ENCODE measurements around the gene RASA3. TPM values are rescaled to one million over a fixed set of nuclear protein-coding genes. Genes with fewer than 3 reads are reported as not detected.

The RASA3 gene
- polyA plus RNA-seq, 3 donors, result 9.0 to 32.6 (median 16.6) TPM

DNA sequence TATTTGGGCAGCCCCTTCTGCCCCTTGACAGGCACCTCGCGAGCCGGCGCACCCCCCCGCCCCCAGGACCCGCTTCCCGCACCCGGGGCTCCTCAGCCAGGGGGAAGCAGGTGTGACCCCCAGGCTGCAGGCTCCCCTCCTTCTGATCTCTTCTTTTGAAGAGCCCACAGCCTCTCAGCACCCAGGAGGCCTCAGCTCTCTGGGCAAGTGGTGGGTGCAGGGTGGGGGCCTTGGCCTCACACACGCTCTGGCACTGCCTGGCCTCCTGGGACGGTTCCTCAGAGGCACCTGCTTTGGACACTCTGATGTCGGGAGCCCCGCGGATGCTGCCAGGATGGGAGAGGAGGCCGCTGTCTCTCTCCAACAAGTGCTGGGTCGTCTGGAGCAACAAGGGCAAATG is 157.0 kb downstream of the RASA3 start:
- Mint-ChIP-seq H3K27me3 (ENCODE audit: low read depth in 3 of 3) (peaks cover 0 to 3% (median 0%) of the 10 kb centered on the region in 3 donors), H3K9me3 (peaks cover 0 to 4% (median 0%) of the 10 kb centered on the region in 7 donors), H3K4me3 (no peak overlapping the region), H3K27ac (peak overlapping the region in 1 of 7 donors; percentile 46), H3K36me3 (peaks cover 59 to 76% of the 10 kb centered on the region in 2 donors), H3K4me1 (no peaks in the 10 kb centered on the region)
- intact Hi-C loops (cut with micrococcal nuclease), result no loop called here
- Histone ChIP-seq H3K4me3 (replicated peaks in 1 of 3; ENCODE audit: low read depth in 2 of 3, low read length in 3 of 3) (no peak overlapping the region), H3K36me3 (replicated peaks in 1 of 2; ENCODE audit: control insufficient read depth in 1 of 2, insufficient read depth in 2 of 2, low read length in 2 of 2) (peaks cover 57 to 61% of the 10 kb centered on the region in 2 donors), H3K79me2 (ENCODE audit: insufficient read depth, low read length) (no peaks in the 10 kb centered on the region), H3K9me3 (replicated peaks in 1 of 2; ENCODE audit: control insufficient read depth in 1 of 2, insufficient read depth in 1 of 2, low read length in 2 of 2) (no peaks in the 10 kb centered on the region), H3K27me3 (ENCODE audit: control insufficient read depth in 2 of 2, insufficient read depth in 2 of 2, low read length in 2 of 2) (no peaks in the 10 kb centered on the region), H4K20me1 (ENCODE audit: insufficient read depth, low read length) (peaks cover 23% of the 10 kb centered on the region), H2AFZ (ENCODE audit: insufficient read depth, low read depth, low read length, poor library complexity, severe bottlenecking) (no peak overlapping the region), H3K4me1 (ENCODE audit: control insufficient read depth in 1 of 2, insufficient read depth in 2 of 2, low read length in 2 of 2) (no peaks in the 10 kb centered on the region), H3K9ac (ENCODE audit: insufficient read depth, low read length, poor library complexity, severe bottlenecking) (no peak overlapping the region), H3K4me2 (replicated peaks; ENCODE audit: extremely low read depth, low read length, poor library complexity, severe bottlenecking) (no peak overlapping the region), H3K27ac (ENCODE audit: low read depth in 1 of 2, low read length in 2 of 2) (no peak overlapping the region)
- DNase-seq, result no peak
- TF ChIP-seq, protein P1, sequence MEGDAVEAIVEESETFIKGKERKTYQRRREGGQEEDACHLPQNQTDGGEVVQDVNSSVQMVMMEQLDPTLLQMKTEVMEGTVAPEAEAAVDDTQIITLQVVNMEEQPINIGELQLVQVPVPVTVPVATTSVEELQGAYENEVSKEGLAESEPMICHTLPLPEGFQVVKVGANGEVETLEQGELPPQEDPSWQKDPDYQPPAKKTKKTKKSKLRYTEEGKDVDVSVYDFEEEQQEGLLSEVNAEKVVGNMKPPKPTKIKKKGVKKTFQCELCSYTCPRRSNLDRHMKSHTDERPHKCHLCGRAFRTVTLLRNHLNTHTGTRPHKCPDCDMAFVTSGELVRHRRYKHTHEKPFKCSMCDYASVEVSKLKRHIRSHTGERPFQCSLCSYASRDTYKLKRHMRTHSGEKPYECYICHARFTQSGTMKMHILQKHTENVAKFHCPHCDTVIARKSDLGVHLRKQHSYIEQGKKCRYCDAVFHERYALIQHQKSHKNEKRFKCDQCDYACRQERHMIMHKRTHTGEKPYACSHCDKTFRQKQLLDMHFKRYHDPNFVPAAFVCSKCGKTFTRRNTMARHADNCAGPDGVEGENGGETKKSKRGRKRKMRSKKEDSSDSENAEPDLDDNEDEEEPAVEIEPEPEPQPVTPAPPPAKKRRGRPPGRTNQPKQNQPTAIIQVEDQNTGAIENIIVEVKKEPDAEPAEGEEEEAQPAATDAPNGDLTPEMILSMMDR (IDR thresholded peaks at IDR 0.05), result no peak
- 96% methylated on average over 12 of the region's 15 CpGs for WGBS (ENCODE audit: insufficient coverage)

DNA sequence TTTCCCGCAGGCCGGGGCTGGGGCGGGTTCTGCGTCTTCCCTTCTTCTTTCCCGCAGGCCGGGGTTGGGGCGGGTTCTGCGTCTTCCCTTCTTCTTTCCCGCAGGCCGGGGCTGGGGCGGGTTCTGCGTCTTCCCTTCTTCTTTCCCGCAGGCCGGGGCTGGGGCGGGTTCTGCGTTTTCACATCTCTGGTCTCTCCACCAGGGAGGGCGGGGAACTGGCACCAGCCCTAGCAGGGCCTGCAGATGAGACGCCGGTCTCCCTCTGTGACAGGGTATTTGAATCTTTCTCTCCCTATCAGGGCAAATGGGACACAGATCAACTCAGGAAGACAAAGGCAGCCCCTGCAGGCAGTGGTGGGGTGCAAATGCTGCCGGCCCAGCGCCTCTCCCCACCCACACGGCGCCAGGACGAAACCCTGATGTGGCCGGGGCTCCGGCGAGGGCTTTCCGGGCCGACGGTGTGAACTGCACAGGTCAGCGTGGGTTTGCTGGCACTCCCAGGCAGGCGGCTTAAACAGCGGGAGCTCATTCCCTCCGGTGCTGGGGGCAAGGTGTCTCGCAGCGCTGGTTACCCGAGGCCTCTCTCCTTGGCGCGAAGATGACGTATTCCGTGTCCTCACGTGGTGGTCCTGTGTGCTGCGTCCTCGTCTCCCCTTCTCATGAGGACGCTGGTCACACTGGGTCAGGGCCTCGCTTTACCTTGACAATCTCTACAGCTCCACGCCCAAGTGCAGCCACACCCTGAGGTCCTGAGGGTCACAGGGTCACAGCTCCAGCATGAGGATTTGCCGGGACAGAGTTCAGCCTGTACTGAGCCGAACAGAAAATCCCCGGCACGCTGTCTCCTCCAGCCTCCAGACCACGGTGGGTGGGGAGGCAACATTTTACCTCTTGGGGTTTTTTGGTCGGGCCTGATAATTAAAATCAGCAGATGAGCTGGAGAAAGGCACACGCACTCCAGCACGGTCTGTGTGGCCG is 157.8 kb downstream of the RASA3 start:
- intact Hi-C loops (cut with micrococcal nuclease), result no loop called here
- peaks cover 0 to 3% (median 0%) of the 10 kb centered on the region in 3 donors for H3K27me3 Mint-ChIP-seq (ENCODE audit: low read depth in 3 of 3)
- no peaks in the 10 kb centered on the region for H3K4me1 ChIP-seq (ENCODE audit: control insufficient read depth in 1 of 2, insufficient read depth in 2 of 2, low read length in 2 of 2)
- peaks cover 50 to 68% of the 10 kb centered on the region in 2 donors for H3K36me3 Mint-ChIP-seq
- H3K4me3 Mint-ChIP-seq, result no peak overlapping the region
- no peak overlapping the region for H2AFZ ChIP-seq (ENCODE audit: insufficient read depth, low read depth, low read length, poor library complexity, severe bottlenecking)
- peaks cover 49 to 52% of the 10 kb centered on the region in 2 donors for H3K36me3 ChIP-seq (replicated peaks in 1 of 2; ENCODE audit: control insufficient read depth in 1 of 2, insufficient read depth in 2 of 2, low read length in 2 of 2)
- H3K27me3 ChIP-seq (ENCODE audit: control insufficient read depth in 2 of 2, insufficient read depth in 2 of 2, low read length in 2 of 2), result no peaks in the 10 kb centered on the region
- H3K79me2 ChIP-seq (ENCODE audit: insufficient read depth, low read length), result no peaks in the 10 kb centered on the region
- no peaks in the 10 kb centered on the region for H3K9me3 ChIP-seq (replicated peaks in 1 of 2; ENCODE audit: control insufficient read depth in 1 of 2, insufficient read depth in 1 of 2, low read length in 2 of 2)
- no peak overlapping the region for H3K9ac ChIP-seq (ENCODE audit: insufficient read depth, low read length, poor library complexity, severe bottlenecking)
- no peaks in the 10 kb centered on the region for H3K4me1 Mint-ChIP-seq
- WGBS (ENCODE audit: insufficient coverage), result 97% methylated on average over 44 of the region's 56 CpGs
- H3K9me3 Mint-ChIP-seq, result peaks cover 0 to 2% (median 0%) of the 10 kb centered on the region in 7 donors
- TF ChIP-seq, protein P1 (IDR thresholded peaks at IDR 0.05), result no peak
- H4K20me1 ChIP-seq (ENCODE audit: insufficient read depth, low read length), result peaks cover 23% of the 10 kb centered on the region
- peak overlapping the region in 1 of 7 donors; percentile 35 for H3K27ac Mint-ChIP-seq
- H3K4me2 ChIP-seq (replicated peaks; ENCODE audit: extremely low read depth, low read length, poor library complexity, severe bottlenecking), result no peak overlapping the region
- no peak for DNase-seq
- no peak overlapping the region for H3K4me3 ChIP-seq (replicated peaks in 1 of 3; ENCODE audit: low read depth in 2 of 3, low read length in 3 of 3)
- no peak overlapping the region for H3K27ac ChIP-seq (ENCODE audit: low read depth in 1 of 2, low read length in 2 of 2)
